Measurements from ENCODE around the gene CEMIP.

GRCh38 chr15:80780416-80781221, 1.4 kb downstream of the CEMIP start:
- TF ChIP-seq, protein P1, sequence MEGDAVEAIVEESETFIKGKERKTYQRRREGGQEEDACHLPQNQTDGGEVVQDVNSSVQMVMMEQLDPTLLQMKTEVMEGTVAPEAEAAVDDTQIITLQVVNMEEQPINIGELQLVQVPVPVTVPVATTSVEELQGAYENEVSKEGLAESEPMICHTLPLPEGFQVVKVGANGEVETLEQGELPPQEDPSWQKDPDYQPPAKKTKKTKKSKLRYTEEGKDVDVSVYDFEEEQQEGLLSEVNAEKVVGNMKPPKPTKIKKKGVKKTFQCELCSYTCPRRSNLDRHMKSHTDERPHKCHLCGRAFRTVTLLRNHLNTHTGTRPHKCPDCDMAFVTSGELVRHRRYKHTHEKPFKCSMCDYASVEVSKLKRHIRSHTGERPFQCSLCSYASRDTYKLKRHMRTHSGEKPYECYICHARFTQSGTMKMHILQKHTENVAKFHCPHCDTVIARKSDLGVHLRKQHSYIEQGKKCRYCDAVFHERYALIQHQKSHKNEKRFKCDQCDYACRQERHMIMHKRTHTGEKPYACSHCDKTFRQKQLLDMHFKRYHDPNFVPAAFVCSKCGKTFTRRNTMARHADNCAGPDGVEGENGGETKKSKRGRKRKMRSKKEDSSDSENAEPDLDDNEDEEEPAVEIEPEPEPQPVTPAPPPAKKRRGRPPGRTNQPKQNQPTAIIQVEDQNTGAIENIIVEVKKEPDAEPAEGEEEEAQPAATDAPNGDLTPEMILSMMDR (optimal IDR thresholded peaks at IDR 0.05 in 1 of 3, IDR thresholded peaks at IDR 0.05 in 1 of 3, conservative IDR thresholded peaks at IDR 0.05 in 1 of 3; ENCODE audit: extremely low read depth in 1 of 3, insufficient read depth in 2 of 3, low read length in 3 of 3), result no peak
- no peak for TF ChIP-seq EZH2 (IDR thresholded peaks at IDR 0.05; ENCODE audit: low read length)

Measured in keratinocyte (primary cell).